Esophagus squamous epithelium (tissue), 4 donors: ENCODE data around the gene S100A9.

Source experiments
- CTCF ChIP-seq, 6 experiments: fragments of 450-650 bp in 4 of 6; fragments of 200-600 bp in 2 of 6; sonication (generic) in 2 of 6; IDR thresholded peaks; one replicate each; pipeline ENCODE4 v1.5.1; 2016 to 2019; ENCODE audit warnings: antibody characterized with exemption in 6 of 6, mild to moderate bottlenecking in 4 of 6, moderate library complexity in 4 of 6
- POLR2A ChIP-seq, 4 donors: fragments of 450-650 bp; IDR thresholded peaks; one replicate each; pipeline ENCODE4 v1.6.1; 2017; ENCODE audit warnings: antibody characterized with exemption in 4 of 4, mild to moderate bottlenecking in 4 of 4, moderate library complexity in 3 of 4

- TF ChIP-seq CTCF (IDR thresholded peaks at IDR 0.05) (no peak), POLR2A (IDR thresholded peaks at IDR 0.05) (no peak)
Observed at GRCh38 chr1:153347856-153348255, 9.8 kb upstream of the S100A9 start.
